NCI-H146 treated with DMSO at 0.1 percent for 48 hours (cell line): Measurements from ENCODE around the gene GJE1.
A peak's percentile ranks its signal among the peaks of the same experiment; 100 is the strongest.
"Not testable (repeated sequence)": the region's sequence is repeated elsewhere in the genome, so short reads cannot be mapped to it uniquely, and the experiment has no call there.

ENCODE experiments used
- DNase-seq: peaks from one replicate; lab custom pipeline; 2025; ENCODE audit not compliant: unreplicated experiment; lab: John Stamatoyannopoulos, UW

GJE1 gene, protein sequence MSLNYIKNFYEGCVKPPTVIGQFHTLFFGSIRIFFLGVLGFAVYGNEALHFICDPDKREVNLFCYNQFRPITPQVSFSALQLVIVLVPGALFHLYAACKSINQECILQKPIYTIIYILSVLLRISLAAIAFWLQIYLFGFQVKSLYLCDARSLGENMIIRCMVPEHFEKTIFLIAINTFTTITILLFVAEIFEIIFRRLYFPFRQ

GRCh38 chr6:142132625-142133024 lies at the start of gene GJE1:
TSS of gene GJE1 (plus strand) at chr6:142132925. CDS start at chr6:142133159, 234 bp downstream.
- DNase-seq = no peak

DNA sequence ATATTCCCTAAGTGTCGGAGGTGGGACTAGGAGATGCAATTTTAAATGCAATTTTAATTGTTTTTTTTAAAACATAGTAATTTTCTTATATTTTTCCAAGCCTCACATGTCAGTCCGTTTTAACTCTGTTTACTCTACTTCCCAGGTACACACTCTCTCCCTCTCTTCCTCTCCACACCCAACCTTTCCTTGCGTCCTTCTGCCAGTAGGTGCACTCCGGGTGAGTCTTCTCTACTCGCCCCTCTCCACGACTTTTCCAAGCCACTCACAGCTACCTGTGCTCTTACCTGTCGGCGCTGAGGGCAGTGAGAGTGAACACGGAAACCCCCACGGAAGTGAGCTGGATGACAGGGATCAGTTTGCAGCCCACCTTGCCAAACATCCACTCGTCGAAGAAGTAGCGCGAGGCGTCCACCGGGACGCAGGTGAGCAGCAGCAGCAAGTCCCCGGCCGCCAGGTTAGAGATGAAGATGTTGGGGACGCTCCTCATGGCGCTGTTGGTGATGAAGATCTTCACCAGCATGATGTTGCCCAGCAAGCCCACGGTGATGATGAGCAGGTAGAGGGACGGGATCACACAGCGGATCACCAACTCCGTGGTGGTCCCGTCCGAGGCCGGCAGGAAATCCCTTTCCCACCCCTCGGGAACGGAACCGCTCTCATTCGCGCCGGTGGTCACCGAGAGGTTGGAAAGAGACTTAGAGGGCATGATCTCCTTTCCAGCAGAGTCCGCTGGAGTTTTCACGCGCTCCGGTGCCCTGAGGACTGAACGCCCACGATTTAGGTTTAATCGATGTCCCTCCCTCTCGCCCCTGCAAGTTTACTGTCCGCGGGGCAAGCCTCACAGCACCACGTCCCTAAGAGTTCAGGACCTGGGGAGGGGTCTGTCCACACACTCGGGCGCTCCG lies 44.5 kb upstream of the GJE1 start:
- DNase-seq = peak; percentile 7

- no peak for DNase-seq
These were observed 43.9 kb upstream of the GJE1 start for GRCh38 chr6:142088858-142089216.

DNA sequence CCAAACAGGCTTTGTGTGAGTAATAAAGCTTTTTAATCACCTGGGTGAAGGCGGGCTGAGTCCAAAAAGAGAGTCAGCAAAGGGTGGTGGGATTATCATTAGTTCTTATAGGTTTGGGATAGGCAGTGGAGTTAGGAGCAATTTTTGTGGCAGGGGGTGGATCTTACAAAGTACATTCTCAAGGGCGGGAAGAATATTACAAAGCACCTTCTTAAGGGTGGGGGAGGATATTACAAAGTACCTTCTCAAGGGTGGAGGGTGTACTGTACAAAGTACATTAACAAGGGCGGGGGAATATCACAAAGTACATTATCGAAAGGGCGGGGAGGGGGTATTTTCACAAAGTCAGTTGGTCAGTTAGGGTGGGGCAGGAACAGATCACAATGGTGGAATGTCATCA lies 27.9 kb upstream of the GJE1 start:
- DNase-seq = not testable (repeated sequence)

GRCh38 chr6:142110820-142111219 lies 21.9 kb upstream of the GJE1 start:
- DNase-seq = not testable (repeated sequence)

GRCh38 chr6:142112451-142113061 lies 20.2 kb upstream of the GJE1 start:
- DNase-seq = peak; percentile 77

- no peak for DNase-seq
These were observed 15.4 kb upstream of the GJE1 start for GRCh38 chr6:142117366-142117765.

DNA sequence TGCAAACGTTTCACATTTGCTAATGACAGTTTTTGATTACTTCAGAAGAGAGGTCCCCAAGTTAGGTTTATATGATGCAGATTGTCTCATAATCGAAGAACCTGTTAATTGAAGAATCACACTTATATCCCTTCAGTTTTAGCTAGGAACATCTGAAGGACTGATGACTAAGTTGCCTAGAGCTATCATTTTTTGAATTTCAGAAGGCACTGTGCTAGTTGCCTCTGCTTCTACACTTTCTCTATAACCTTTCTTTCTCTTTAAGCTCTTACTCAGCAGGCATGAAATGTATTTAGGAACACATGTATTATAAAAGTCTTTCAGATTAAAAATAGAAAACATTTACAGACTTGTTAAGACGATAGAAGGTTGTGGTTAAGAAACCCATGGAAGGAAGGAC lies 14.4 kb upstream of the GJE1 start:
- DNase-seq = no peak

GRCh38 chr6:142118925-142119324 lies 13.8 kb upstream of the GJE1 start:
- no peak for DNase-seq

DNA sequence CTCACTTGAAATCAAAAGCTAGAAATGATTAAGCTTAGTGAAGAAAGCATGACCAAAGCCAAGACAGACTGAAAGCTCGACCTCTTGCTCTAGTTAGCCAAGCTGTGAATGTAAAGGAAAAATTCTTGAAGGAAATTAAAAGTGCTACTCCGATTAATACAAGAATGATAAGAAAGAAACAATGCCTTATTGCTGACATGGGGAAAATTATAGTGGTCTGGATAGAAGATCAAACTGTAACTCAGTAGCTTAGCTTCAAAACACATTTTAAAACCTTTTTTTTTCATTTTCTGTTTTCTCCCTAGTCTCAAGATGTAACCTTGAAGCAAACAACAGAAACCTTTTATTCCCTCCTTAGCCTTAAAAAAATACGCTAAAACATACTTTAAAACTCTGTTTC lies 11.4 kb upstream of the GJE1 start:
- no peak for DNase-seq

GRCh38 chr6:142130814-142131213 lies 1.9 kb upstream of the GJE1 start:
- no peak for DNase-seq

GRCh38 chr6:142138876-142139275 lies 6.2 kb downstream of the GJE1 start:
- DNase-seq = no peak

- not testable (repeated sequence) for DNase-seq
These were observed 8.8 kb downstream of the GJE1 start for GRCh38 chr6:142141531-142141930.

DNA sequence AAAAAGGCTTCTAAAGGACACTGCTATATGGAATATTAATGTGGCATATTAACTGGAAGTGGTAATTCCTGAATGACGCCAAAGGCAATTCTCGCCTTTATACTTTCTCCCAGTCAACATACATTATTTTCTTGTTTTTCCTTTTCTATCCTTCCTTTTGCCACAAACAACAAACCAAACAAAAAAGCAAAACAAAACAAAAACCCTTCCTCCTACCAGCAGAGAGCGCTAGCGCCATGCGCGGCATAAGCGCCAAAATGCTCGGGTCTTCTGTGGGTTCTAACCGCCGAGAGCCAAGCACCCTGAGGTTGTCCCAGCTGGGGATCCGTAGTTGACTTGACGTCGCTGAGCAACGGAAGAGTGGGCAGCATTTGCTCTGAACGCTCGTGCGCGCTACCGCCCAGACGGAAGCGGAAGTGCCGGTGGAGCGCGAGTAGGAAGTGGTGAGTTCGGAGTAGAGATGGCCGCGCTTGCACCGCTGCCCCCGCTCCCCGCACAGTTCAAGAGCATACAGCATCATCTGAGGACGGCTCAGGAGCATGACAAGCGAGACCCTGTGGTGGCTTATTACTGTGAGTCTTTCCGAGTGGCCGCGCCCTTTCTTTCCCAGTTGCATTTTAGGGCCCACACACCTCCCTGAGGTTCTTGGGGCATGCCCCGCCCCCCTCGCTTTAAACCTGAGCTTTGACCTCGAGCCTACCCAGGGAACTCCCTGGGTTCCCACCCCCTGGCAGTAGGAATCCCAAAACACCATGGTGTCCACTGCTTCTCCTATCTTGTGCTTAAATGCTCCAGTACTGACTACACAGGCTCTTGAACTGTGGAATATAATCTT lies 14.3 kb downstream of the GJE1 start, which contains the start of the genes NMBR and VTA1:
TSS of gene NMBR (minus strand) at position 295 of the 835 bp plus-strand sequence. CDS start 58,464 bp downstream, outside the sequence.
TSS of gene VTA1 (plus strand) at position 436 of the 835 bp plus-strand sequence. CDS start at position 461, 25 bp downstream.
- DNase-seq = peak; percentile 99

GRCh38 chr6:142152746-142153145 lies 20.0 kb downstream of the GJE1 start:
- no peak for DNase-seq

GRCh38 chr6:142153196-142153595 lies 20.5 kb downstream of the GJE1 start:
- no peak for DNase-seq

DNA sequence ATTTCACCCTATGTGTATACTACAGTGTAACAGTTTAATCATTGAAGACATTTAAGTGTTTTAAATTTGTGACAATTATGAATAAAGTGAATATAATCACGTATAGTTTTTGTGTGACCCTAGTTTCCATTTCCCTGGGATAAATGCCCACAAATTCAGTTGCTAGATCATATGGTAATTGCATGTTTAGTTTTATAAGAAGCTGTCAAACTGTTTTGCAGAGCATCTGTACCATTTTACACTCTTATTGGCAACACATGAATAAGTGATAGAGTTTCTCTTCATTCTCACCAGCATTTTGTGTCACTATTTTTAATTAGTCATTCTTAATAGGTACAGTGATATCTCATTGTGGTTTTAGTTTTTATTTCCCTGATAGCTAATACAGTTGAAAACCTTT lies 21.6 kb downstream of the GJE1 start:
- DNase-seq = no peak

DNA sequence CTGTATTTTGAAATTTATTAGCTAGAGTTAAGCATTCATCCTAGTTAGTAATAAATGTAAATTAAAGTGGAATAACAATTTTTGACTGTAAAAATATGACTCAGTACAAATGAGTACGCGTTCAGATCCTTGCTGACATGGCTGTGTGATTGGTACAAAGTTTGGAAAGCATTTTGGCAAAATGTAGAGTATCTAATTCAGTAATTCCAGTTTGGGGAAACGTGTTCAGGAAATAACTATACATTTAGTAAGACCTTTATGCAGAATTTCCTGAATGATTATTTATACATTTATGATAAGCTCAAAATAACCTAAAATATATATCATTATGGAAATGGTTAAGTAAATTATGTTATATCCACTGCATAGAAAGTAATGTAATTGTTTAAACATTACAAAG lies 22.4 kb downstream of the GJE1 start:
- no peak for DNase-seq

DNA sequence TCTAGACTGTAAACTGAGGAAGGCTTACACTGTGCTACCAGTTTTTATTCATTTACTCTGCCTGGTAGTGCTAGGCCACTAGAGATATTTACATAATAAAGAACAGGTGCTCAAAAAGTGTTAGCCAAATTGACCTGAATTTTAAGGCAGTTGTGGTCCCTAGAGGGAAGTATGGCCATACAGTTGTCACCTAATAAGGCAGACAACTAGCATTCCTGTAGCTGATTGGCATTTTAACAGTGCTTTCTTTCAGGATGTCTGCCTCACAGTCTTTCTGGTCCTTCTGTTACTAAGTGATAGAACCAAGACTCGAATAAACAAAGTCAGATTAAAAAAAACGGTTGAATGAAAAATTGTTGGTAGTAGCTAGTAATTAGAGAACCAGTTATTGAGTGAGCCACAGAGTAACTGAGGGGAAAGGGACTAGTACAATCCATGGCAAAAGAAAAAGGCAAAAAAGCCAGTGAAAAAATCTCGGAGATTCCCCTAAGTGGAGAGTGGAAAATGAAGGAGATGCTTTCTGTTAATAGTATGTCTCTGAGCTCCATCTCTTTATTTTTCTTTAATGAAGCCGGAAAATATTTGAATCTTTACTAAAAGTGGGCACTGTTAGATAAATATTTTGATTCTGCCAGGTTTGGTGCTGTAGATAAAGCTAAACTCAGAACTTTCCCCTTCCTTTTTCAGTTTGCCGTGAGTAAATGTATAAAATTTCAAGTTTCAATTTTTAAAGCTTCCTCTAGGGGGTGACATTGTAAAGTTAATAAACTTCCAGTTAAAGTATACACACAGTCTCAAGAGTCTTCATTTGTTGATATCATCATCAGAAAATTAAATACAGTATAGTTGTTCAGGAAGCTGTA lies 23.4 kb downstream of the GJE1 start:
- DNase-seq = no peak

- DNase-seq = not testable (repeated sequence)
These were observed 24.0 kb downstream of the GJE1 start for GRCh38 chr6:142156758-142157068.
